A549 (cell line): ENCODE measurements around the gene SH3TC2.

ENCODE experiments used
- CEBPB ChIP-seq, 2 experiments: fragments of >200 bp in 1 of 2; sonication (Bioruptor Twin) in 1 of 2; formaldehyde crosslinking in 1 of 2; IDR thresholded peaks; 2 replicates each; pipeline ENCODE4 v1.6.1; 2012 to 2016
- CTCF ChIP-seq: fragments of >200 bp; sonication (Bioruptor Twin); formaldehyde crosslinking; IDR thresholded peaks from 3 replicates; pipeline ENCODE4 v1.5.1; 2016
- EP300 ChIP-seq, 2 experiments: fragments of >200 bp; sonication (Bioruptor Twin); formaldehyde crosslinking; IDR thresholded peaks; 2 replicates in 1 of 2; 3 replicates in 1 of 2; pipeline ENCODE4 v1.6.1; 2016 to 2017
- HEYL ChIP-seq: fragments of 250-450 bp; sonication (Bioruptor Pico); IDR thresholded peaks from 2 replicates; pipeline ENCODE4 v1.8.0; 2021; ENCODE audit warnings: mild to moderate bottlenecking, moderate library complexity
- SMC3 ChIP-seq: fragments of >200 bp; sonication (Bioruptor Twin); formaldehyde crosslinking; IDR thresholded peaks from 3 replicates; pipeline ENCODE4 v1.6.1; 2018; ENCODE audit warnings: inconsistent platforms
- ZFP36 ChIP-seq: fragments of 450-650 bp; IDR thresholded peaks from 2 replicates; pipeline ENCODE4 v1.6.1; 2014; ENCODE audit warnings: borderline replicate concordance; ENCODE audit not compliant: partially characterized antibody

- TF ChIP-seq EP300 (IDR thresholded peaks at IDR 0.05), result no peak
- TF ChIP-seq ZFP36, result no peak
- TF ChIP-seq CTCF, result no peak
- TF ChIP-seq HEYL, result no peak
- TF ChIP-seq CEBPB (IDR thresholded peaks at IDR 0.05), result no peak
- TF ChIP-seq SMC3, result no peak
These were observed 32.1 kb upstream of the SH3TC2 start for GRCh38 chr5:149094996-149095395.
